MM.1S (cell line): ENCODE measurements around the gene SYT1.

Experiments used
- DNase-seq: peaks from one replicate; pipeline ENCODE4 v3.0.0-alpha.2; 2015
- H2AFZ ChIP-seq: fragments of 300-600 bp; sonication (generic); 2 replicates; pipeline ENCODE4 v1.6.0; 2016; ENCODE audit warnings: antibody characterized with exemption, low read length
- H3F3A ChIP-seq: fragments of 300-600 bp; sonication (generic); 2 replicates; pipeline ENCODE4 v1.6.1; 2016; ENCODE audit warnings: mild to moderate bottlenecking, antibody characterized with exemption, low read length, moderate library complexity, mixed read lengths; ENCODE audit not compliant: insufficient read depth
- H3K27ac ChIP-seq: fragments of 300-600 bp; sonication (generic); 2 replicates; pipeline ENCODE4 v1.5.1; 2016; ENCODE audit warnings: mild to moderate bottlenecking, low read length
- H3K27me3 ChIP-seq: fragments of 300-600 bp; sonication (generic); replicated peaks from 2 replicates; pipeline ENCODE4 v1.6.0; 2016; ENCODE audit warnings: low read length; ENCODE audit not compliant: insufficient read depth
- H3K36me3 ChIP-seq: fragments of 300-600 bp; sonication (generic); replicated peaks from 2 replicates; pipeline ENCODE4 v1.6.1; 2016; ENCODE audit warnings: mild to moderate bottlenecking, low read length, mixed read lengths; ENCODE audit not compliant: insufficient read depth
- H3K4me1 ChIP-seq: fragments of 300-600 bp; sonication (generic); 2 replicates; pipeline ENCODE4 v1.6.1; 2016; ENCODE audit warnings: low read length, mixed read lengths
- H3K4me2 ChIP-seq: fragments of 300-600 bp; sonication (generic); 2 replicates; pipeline ENCODE4 v1.6.0; 2016; ENCODE audit warnings: low read depth, low read length
- H3K4me3 ChIP-seq: fragments of 300-600 bp; sonication (generic); 2 replicates; pipeline ENCODE4 v1.5.1; 2016; ENCODE audit warnings: low read length, mixed read lengths
- H3K79me2 ChIP-seq: fragments of 300-600 bp; sonication (generic); 2 replicates; pipeline ENCODE4 v1.6.1; 2016; ENCODE audit warnings: mixed run types, low read length, mixed read lengths
- H3K9ac ChIP-seq: fragments of 300-600 bp; sonication (generic); 2 replicates; pipeline ENCODE4 v1.6.1; 2016; ENCODE audit warnings: low read length, mixed read lengths
- H3K9me2 ChIP-seq: fragments of 300-600 bp; sonication (generic); replicated peaks from 2 replicates; pipeline ENCODE4 v1.6.1; 2016; ENCODE audit warnings: mild to moderate bottlenecking, low read length, mixed read lengths; ENCODE audit not compliant: insufficient read depth
- H3K9me3 ChIP-seq: fragments of 300-600 bp; sonication (generic); replicated peaks from 2 replicates; pipeline ENCODE4 v1.6.1; 2016; ENCODE audit warnings: mild to moderate bottlenecking, low read length, mixed read lengths; ENCODE audit not compliant: insufficient read depth
- H4K20me1 ChIP-seq: fragments of 300-600 bp; sonication (generic); 2 replicates; pipeline ENCODE4 v1.6.1; 2016; ENCODE audit warnings: mild to moderate bottlenecking, low read length, moderate library complexity, mixed read lengths; ENCODE audit not compliant: insufficient read depth
- CTCF ChIP-seq: fragments of 300-600 bp; sonication (generic); IDR thresholded peaks from 2 replicates; pipeline ENCODE4 v1.5.1; 2016; ENCODE audit warnings: antibody characterized with exemption, low read length, mixed read lengths
- EZH2 ChIP-seq: fragments of 300-600 bp; sonication (generic); optimal IDR thresholded peaks from 2 replicates; pipeline ENCODE3; 2017; ENCODE audit warnings: low read depth, mild to moderate bottlenecking, antibody characterized with exemption, low read length, mixed read lengths
- EZH2phosphoT487 ChIP-seq: fragments of 300-600 bp; sonication (generic); IDR thresholded peaks from 2 replicates; pipeline ENCODE4 v1.6.1; 2018; ENCODE audit warnings: antibody characterized with exemption, low read length

Gene SYT1

DNA sequence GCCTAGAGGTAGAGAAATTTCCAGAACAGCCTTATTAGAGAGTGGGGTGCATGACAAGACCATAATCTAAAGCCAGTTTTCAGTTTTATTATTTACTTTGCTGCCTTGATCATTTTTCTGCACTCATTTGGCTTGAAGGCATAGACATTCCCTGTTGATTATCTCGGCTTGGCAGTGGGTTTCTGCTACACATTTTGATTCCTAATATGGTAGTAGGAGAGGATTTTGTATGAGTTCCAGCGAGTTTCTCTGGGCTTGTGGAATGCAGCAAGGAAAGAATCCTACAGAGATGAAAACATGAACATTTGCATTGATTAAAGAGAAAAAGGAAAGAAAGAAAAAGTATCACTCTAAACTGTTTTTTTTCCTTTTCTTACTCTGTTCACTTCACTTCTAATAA, 545.0 kb downstream of the SYT1 start:
- no peaks in the 10 kb centered on the region for H3K4me1 ChIP-seq
- no peak overlapping the region for H3K27ac ChIP-seq
- no peak overlapping the region for H3K4me2 ChIP-seq
- no peaks in the 10 kb centered on the region for H4K20me1 ChIP-seq
- H3F3A ChIP-seq = no peaks in the 10 kb centered on the region
- no peak for TF ChIP-seq CTCF
- no peak for TF ChIP-seq EZH2
- no peak for TF ChIP-seq EZH2phosphoT487
- H3K79me2 ChIP-seq = no peaks in the 10 kb centered on the region
- no peaks in the 10 kb centered on the region for H3K9me3 ChIP-seq
- no peaks in the 10 kb centered on the region for H3K27me3 ChIP-seq
- H2AFZ ChIP-seq = no peak overlapping the region
- H3K9me2 ChIP-seq = no peaks in the 10 kb centered on the region
- H3K36me3 ChIP-seq = no peaks in the 10 kb centered on the region
- H3K9ac ChIP-seq = no peak overlapping the region
- H3K4me3 ChIP-seq = no peak overlapping the region
- DNase-seq = no peak

DNA sequence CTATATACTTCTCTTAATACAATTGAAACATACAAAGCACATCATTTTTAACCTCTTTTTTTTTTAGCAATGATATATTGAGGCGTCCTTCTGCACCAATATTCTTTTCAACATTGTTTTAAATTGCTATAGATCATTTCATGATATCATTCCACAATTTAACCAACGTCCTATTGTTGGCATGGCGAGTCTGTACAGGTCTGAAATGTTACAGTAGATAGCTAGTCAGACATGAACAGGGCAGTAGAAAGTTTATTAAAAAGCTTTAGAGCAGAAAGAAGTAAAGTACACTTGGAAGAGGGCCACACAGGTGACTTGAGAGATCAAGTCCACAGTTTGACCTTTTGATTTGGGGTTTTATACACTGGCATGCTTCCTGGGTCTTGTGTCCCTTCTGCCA, 547.2 kb downstream of the SYT1 start:
- no peak for DNase-seq
- no peaks in the 10 kb centered on the region for H3K9me3 ChIP-seq
- no peaks in the 10 kb centered on the region for H3K36me3 ChIP-seq
- H3K27me3 ChIP-seq = no peaks in the 10 kb centered on the region
- H3K4me2 ChIP-seq = no peak overlapping the region
- H3K79me2 ChIP-seq = no peaks in the 10 kb centered on the region
- no peaks in the 10 kb centered on the region for H4K20me1 ChIP-seq
- no peak overlapping the region for H3K4me3 ChIP-seq
- no peaks in the 10 kb centered on the region for H3K9me2 ChIP-seq
- no peaks in the 10 kb centered on the region for H3K4me1 ChIP-seq
- no peak for TF ChIP-seq EZH2
- no peak for TF ChIP-seq EZH2phosphoT487
- no peak for TF ChIP-seq CTCF
- H3F3A ChIP-seq = no peaks in the 10 kb centered on the region
- H3K9ac ChIP-seq = no peak overlapping the region
- H2AFZ ChIP-seq = no peak overlapping the region
- no peak overlapping the region for H3K27ac ChIP-seq

GRCh38 chr12:79413796-79414195, 549.2 kb downstream of the SYT1 start:
- Histone ChIP-seq H3K79me2 (no peaks in the 10 kb centered on the region), H3K9me2 (no peaks in the 10 kb centered on the region), H3K27ac (no peak overlapping the region), H3K4me2 (no peak overlapping the region), H3K9ac (no peak overlapping the region), H2AFZ (no peak overlapping the region), H3K27me3 (no peaks in the 10 kb centered on the region), H3F3A (no peaks in the 10 kb centered on the region), H3K4me3 (no peak overlapping the region), H3K36me3 (no peaks in the 10 kb centered on the region), H3K4me1 (no peaks in the 10 kb centered on the region), H4K20me1 (no peaks in the 10 kb centered on the region), H3K9me3 (no peaks in the 10 kb centered on the region)
- no peak for TF ChIP-seq EZH2phosphoT487
- no peak for TF ChIP-seq CTCF
- no peak for TF ChIP-seq EZH2
- no peak for DNase-seq
